HG03354 (cell line): ENCODE data around the gene GALNT15.

Experiments
- ATAC-seq: cut with Tn5 transposase; IDR thresholded peaks from one replicate; pipeline ENCODE4 v1.9.1; 2021; ENCODE audit warnings: mild to moderate bottlenecking; ENCODE audit not compliant: unreplicated experiment, poor library complexity, severe bottlenecking

GALNT15 gene

GRCh38 chr3:16150285-16150684 lies 24.2 kb upstream of the GALNT15 start:
- ATAC-seq: no peak

DNA sequence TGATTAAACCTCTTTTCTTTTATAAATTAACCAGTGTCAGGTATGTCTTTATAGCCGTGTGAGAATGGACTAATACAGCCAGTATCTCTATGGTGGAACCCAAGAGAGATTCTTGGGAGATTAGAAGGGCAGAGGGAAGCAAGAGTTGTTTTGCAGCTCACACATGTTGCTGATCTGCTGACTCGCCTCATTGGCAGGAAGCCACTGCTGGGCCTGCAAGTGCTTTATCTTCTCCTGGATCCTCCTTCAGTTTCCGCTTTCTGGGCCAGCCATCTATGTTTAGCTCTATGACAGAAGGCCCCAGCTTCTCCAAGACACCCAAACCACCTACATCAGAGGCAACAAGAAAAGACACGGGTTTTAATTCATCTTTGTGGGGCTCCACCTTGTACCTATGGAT lies 23.4 kb upstream of the GALNT15 start:
- no peak for ATAC-seq

GRCh38 chr3:16168211-16168610 lies 6.3 kb upstream of the GALNT15 start:
- ATAC-seq: no peak

GRCh38 chr3:16171009-16171408 lies 3.5 kb upstream of the GALNT15 start:
- no peak for ATAC-seq

- ATAC-seq: no peak
Observed at GRCh38 chr3:16171825-16172224, 2.7 kb upstream of the GALNT15 start.

GRCh38 chr3:16173283-16174025 lies 1.0 kb upstream of the GALNT15 start:
- no peak for ATAC-seq

DNA sequence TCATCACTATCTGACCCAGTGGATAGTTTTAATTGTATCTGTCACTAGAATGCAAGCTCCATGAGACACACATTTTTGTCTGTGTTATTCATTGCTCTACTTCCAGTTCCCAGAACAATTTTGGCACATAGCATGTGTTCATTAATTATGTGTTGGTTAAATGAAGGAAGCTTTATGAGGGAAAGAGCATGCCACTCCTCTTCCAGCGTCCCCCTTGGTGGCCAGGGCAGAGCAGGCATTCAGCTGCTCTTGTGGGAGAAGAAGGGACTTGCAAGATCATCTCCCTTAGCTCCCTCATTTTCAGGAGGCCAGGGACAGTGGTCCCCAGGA lies 489 bp upstream of the GALNT15 start:
- ATAC-seq: no peak

- ATAC-seq: no peak
Observed at GRCh38 chr3:16174976-16175901, 759 bp downstream of the GALNT15 start.

DNA sequence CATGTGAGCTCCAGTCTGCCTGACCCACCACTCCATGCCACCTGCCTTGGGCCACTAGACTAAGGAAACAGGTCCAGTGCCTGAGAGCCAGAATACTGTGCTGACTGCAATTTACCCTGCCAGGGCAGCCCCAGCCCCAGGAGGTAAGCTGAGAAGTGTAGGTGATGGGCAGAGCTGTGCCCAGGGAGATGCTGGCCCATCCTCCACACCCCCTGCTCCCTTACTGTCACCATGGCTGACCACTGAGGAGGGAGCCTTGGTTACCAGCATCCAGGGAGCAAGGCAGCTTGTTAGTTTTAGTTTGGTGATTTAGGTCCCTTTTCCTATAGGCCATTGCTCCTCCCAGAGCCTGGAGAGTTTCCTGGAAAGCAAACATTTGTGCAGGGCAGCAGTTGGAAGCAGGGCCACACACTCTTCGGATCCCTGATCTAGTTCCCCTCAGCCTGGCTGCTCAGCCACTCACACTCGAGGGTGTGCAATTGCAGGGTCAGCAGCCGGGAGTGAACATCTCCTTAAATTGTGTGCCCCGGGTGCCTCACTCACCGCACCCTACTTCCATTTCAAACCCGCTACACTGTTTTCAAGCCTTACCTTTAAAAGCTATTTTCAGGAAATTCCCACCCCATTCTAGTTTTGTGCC lies 2.0 kb downstream of the GALNT15 start:
- no peak for ATAC-seq

- no peak for ATAC-seq
Observed at GRCh38 chr3:16177382-16177781, 2.9 kb downstream of the GALNT15 start.

DNA sequence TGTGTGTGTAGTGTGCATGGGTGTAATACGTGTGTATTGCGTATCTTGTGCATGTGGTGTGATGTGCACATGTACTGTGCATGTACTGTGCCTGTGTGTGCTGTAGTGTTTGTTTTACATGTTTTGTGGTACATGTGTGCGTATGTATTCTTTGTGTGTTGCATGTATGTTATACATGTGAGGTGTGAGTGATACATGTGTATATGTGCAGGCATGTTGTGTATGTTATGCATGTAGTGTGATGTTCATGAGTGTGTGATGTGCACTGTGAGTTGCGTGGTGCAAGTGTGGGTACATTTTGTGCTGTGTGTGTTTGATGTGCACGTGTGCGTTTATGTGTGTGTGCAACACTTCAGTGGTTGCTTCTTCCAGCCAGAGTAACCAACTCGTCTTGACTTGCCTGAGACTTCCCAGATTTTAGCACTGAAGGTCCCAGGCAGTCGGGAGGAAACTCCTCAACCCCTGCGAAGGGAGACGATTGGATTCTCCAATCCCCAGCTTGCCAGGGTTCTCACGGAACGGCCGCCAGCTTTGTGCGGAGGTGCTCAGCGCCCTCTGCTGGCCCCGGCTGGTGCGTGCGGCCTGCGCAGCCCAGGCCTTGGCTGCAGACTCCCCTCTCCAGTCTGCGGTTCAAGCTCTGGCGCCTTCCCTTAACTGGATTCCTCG lies 3.6 kb downstream of the GALNT15 start:
- peak; percentile 80 for ATAC-seq

- ATAC-seq: peak; percentile 10
Observed at GRCh38 chr3:16178628-16178988, 4.1 kb downstream of the GALNT15 start.

GRCh38 chr3:16179261-16179660 lies 4.8 kb downstream of the GALNT15 start:
- ATAC-seq: no peak

DNA sequence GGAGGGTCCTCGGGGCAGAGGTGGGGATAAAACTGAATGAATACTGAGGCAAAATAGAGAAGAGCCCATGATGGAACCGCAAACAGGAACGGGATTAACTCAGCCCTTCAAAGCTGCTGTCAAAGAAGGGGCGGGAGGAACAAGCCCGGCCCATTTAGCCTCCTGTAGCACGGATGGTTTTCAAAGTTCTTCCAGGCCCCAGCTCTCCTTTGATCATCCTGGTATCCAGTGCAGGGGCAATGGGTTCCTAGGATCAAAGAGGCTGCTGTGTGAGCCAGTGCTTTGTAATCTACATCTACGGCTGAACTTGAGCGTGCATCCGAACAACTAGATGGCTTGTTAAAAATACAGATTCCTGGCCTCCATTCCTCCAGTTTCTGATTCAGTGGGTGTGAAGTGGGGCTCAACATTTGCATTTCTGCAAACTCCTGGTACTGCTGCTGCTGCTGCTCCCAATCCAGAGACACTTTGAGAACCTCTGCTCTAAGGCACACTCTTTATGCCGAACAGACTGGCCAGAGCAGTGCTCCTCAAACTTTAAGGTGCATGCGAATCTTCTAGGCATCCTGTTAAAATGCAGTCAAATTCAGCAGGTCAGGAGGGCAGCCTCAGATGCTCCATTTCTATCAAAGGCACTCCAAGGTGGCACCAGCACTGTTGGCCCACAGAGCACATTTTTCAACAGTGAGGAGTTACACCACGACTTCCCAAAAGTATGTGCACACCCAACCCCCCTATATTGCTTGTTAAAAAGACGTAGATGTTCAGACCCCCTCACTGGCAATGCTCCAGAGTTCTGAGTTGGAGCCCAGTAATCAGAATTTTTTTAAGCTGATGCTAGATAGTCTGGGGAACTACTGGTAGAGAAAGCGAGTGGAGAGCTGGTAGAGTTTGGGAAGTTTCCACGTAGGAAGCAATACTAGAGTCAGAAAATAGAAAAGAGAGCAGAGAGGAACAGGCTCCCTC lies 5.6 kb downstream of the GALNT15 start:
- no peak for ATAC-seq

DNA sequence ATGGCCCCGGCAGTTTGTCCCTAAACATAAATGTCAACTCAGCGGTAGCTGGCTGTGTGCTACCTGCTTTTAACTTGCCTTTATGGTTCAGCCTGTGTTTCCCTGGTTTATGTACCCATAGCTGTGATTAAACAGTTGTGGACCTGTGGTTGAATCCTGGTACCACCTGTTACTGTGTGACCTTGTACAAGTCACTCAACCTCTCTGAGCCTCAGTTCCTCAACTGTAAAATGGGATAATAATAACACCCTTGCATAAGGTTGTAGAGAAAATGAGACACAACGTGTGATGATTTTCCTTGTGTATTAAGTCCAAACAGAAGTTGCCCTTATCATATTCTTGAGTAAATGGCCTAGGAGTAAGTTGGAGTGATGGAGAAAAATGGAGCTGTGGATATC lies 6.3 kb downstream of the GALNT15 start:
- ATAC-seq: no peak

- ATAC-seq: no peak
Observed at GRCh38 chr3:16181361-16181760, 6.9 kb downstream of the GALNT15 start.

- no peak for ATAC-seq
Observed at GRCh38 chr3:16182183-16182582, 7.7 kb downstream of the GALNT15 start.

DNA sequence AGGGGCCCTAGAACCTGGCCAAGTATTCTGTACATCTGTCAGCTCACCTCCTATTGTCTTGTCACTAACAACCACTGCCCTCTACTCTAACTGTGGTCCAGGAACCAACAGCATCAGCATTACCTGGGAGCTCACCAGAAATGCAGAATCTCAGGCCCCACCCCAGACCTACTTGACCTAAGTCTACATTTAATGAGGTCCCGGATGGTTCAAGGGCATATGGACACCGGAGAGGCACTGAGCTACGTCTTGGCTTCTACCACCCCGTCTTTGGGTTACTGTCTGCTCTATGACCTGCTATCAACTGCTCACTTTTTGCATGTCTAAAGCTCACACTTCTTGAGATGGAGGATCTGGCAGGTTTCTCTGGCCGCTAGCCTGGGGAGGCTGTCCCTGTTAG lies 8.1 kb downstream of the GALNT15 start:
- no peak for ATAC-seq

DNA sequence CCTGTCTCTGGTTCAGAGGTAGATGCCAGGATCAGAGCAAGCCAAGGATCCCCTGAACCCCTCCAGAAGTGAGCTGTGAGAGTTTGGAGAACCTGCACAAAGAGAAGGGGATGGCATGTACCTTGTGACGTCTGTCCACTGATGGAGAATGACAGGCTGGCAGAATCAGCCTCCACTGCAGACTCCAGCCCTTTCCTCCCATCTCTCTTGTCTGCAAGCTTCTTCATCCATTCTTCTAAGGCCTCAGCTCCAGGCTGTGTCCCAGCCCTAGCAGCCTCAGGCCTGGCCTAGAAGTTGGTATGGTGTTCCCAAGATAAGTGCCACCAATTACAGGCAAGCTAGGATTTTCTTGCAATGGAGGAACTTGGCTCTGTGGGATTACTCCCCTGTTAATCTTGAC lies 8.6 kb downstream of the GALNT15 start:
- no peak for ATAC-seq
